GM23338 (cell line): Measurements from ENCODE around the gene ZCCHC14. TPM values are rescaled to one million over a fixed set of nuclear protein-coding genes. Genes with fewer than 3 reads are reported as not detected.

ENCODE experiments used
- ATAC-seq: fragments of 200-7000 bp; cut with Tn5 transposase; 3 replicates; pipeline ENCODE4 v1.9.1; 2020
- DNase-seq: peaks from one replicate; pipeline ENCODE4 v3.0.0-alpha.2; 2015; ENCODE audit warnings: low spot score
- H2AFZ ChIP-seq: fragments of 200-600 bp; sonication (generic); 2 replicates; pipeline ENCODE4 v1.8.0; 2016; ENCODE audit warnings: antibody characterized with exemption, mild to moderate bottlenecking, moderate library complexity
- H3F3A ChIP-seq: fragments of 200-600 bp; sonication (generic); replicated peaks from 2 replicates; pipeline ENCODE4 v1.8.0; 2017; ENCODE audit warnings: antibody characterized with exemption, mixed run types, low read depth
- H3K27ac ChIP-seq: fragments of 200-600 bp; sonication (generic); 2 replicates; pipeline ENCODE4 v1.6.1; 2016; ENCODE audit warnings: low read depth
- H3K27me3 ChIP-seq: fragments of 200-600 bp; sonication (generic); 2 replicates; pipeline ENCODE4 v1.8.0; 2016; ENCODE audit warnings: mild to moderate bottlenecking, mixed run types, moderate library complexity; ENCODE audit not compliant: insufficient read depth
- H3K36me3 ChIP-seq: fragments of 200-600 bp; sonication (generic); 2 replicates; pipeline ENCODE4 v1.8.0; 2016; ENCODE audit warnings: mild to moderate bottlenecking; ENCODE audit not compliant: insufficient read depth
- H3K4me1 ChIP-seq: fragments of 200-600 bp; sonication (generic); 2 replicates; pipeline ENCODE4 v1.8.0; 2016; ENCODE audit warnings: mild to moderate bottlenecking, moderate library complexity; ENCODE audit not compliant: insufficient read depth
- H3K4me2 ChIP-seq: fragments of 200-600 bp; sonication (generic); 2 replicates; pipeline ENCODE4 v1.7.1; 2017; ENCODE audit warnings: mixed run types
- H3K4me3 ChIP-seq: fragments of 200-600 bp; sonication (generic); 2 replicates; pipeline ENCODE4 v1.6.1; 2016; ENCODE audit warnings: mixed run types
- H3K79me2 ChIP-seq: fragments of 200-600 bp; sonication (generic); replicated peaks from 2 replicates; pipeline ENCODE4 v1.8.0; 2017; ENCODE audit warnings: mild to moderate bottlenecking; ENCODE audit not compliant: insufficient read depth
- H3K9me2 ChIP-seq: fragments of 200-600 bp; sonication (generic); 2 replicates; pipeline ENCODE4 v1.8.0; 2017; ENCODE audit not compliant: insufficient read depth
- H4K20me1 ChIP-seq: fragments of 200-600 bp; sonication (generic); replicated peaks from 2 replicates; pipeline ENCODE4 v1.8.0; 2017; ENCODE audit warnings: mild to moderate bottlenecking; ENCODE audit not compliant: insufficient read depth
- H3K27ac Mint-ChIP-seq: 2 replicates; pipeline ENCODE4 v1.8.0; 2020; ENCODE audit warnings: inconsistent platforms, mild to moderate bottlenecking, moderate library complexity, mixed read lengths
- H3K27me3 Mint-ChIP-seq: 3 replicates; pipeline ENCODE4 v1.8.0; 2022; ENCODE audit warnings: low read depth, mild to moderate bottlenecking, moderate library complexity, mixed read lengths, inconsistent platforms; ENCODE audit not compliant: insufficient read depth, poor library complexity
- H3K36me3 Mint-ChIP-seq: 3 replicates; pipeline ENCODE4 v1.8.0; 2021; ENCODE audit warnings: low read depth, mild to moderate bottlenecking, inconsistent platforms, moderate library complexity, mixed read lengths
- H3K4me1 Mint-ChIP-seq: 3 replicates; pipeline ENCODE4 v1.8.0; 2020; ENCODE audit warnings: mild to moderate bottlenecking, inconsistent platforms, mixed read lengths
- H3K4me3 Mint-ChIP-seq: 3 replicates; pipeline ENCODE4 v1.8.0; 2021; ENCODE audit warnings: moderate library complexity, mild to moderate bottlenecking, inconsistent platforms, mixed read lengths
- H3K9me3 Mint-ChIP-seq: 3 replicates; pipeline ENCODE4 v1.8.0; 2020; ENCODE audit warnings: moderate library complexity, mild to moderate bottlenecking, inconsistent platforms, mixed read lengths
- ETS1 ChIP-seq: IDR thresholded peaks from 2 replicates; pipeline ENCODE4 v1.6.1; 2016; ENCODE audit warnings: antibody characterized with exemption
- EZH2 ChIP-seq: fragments of 200-600 bp; sonication (generic); IDR thresholded peaks from one replicate; pipeline ENCODE4 v1.8.0; 2017; ENCODE audit warnings: antibody characterized with exemption, mild to moderate bottlenecking, low read depth; ENCODE audit not compliant: unreplicated experiment
- JUNB ChIP-seq: IDR thresholded peaks from one replicate; pipeline ENCODE4 v1.6.1; 2016; ENCODE audit warnings: antibody characterized with exemption; ENCODE audit not compliant: unreplicated experiment
- NANOG ChIP-seq: IDR thresholded peaks from 2 replicates; pipeline ENCODE4 v1.6.1; 2016; ENCODE audit warnings: antibody characterized with exemption, borderline replicate concordance
- POLR2AphosphoS5 ChIP-seq: IDR thresholded peaks from 2 replicates; pipeline ENCODE4 v1.6.1; 2016; ENCODE audit warnings: antibody characterized with exemption, low read depth
- STAT1 ChIP-seq: IDR thresholded peaks from one replicate; pipeline ENCODE4 v1.6.1; 2016; ENCODE audit warnings: antibody characterized with exemption; ENCODE audit not compliant: unreplicated experiment
- ZNF114 ChIP-seq: fragments of 250-450 bp; sonication (Bioruptor Pico); IDR thresholded peaks from 2 replicates; pipeline ENCODE4 v1.5.0; 2020; ENCODE audit warnings: mild to moderate bottlenecking, moderate library complexity
- ZNF331 ChIP-seq: fragments of 250-450 bp; sonication (Bioruptor Pico); IDR thresholded peaks from 2 replicates; pipeline ENCODE4 v1.5.0; 2020; ENCODE audit warnings: low read depth, mild to moderate bottlenecking, moderate library complexity
- polyA plus RNA-seq: library from polyadenylated mRNA; unstranded; fragments of >200 nt; fragmentation: Nextera tagmentation; extraction: Ambion mirVana; gene quantifications from 2 replicates; pipeline ENCODE4 v1.2.1, GENCODE V29; 2016
- total RNA-seq: library from RNA; depleted of rRNA; stranded (reverse); fragments of >200 nt; shearing (Covaris generic); gene quantifications from 2 replicates; pipeline ENCODE4 v1.2.3, GENCODE V29; 2014
- TF ChIP-seq, protein P1 (sequence below): IDR thresholded peaks from one replicate; pipeline ENCODE4 v1.6.1; 2018; ENCODE audit warnings: antibody characterized with exemption; ENCODE audit not compliant: unreplicated experiment

Gene ZCCHC14
- total and polyA plus RNA-seq, 2 experiments from 2014 or later: 6.8 to 22.4 TPM

DNA sequence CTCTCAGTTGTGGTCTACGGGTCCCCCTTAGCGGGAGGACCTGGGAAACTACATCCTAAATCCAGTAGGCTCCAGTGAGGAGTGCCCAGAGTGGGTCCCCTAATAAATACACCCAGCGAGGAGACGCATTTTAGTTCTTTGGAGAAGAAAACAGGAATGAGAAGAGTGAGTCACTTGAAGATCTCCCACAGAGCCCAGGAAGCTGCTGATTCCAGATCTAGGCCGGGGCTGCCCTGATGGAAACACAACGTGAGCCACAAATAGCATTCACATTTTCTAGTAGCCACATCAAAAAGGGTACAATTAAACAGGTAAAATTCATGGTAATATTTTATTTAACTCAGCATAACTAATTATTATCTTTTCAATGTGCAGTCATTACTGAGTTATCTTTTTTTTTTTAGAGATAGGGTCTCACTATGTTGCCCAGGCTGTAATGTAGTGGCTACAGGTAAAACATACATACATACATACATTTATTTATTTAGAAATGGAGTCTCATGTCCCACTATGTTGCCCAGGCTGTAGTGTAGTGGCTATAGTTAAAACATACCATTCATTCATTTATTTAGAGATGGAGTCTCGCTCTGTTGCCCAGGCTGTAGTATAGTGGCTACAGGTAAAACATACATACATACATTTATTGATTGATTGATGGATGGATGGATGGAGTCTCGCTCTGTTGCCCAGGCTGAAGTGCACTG lies 130.8 kb downstream of the ZCCHC14 start:
- H2AFZ ChIP-seq: no peak overlapping the region
- DNase-seq (no peak), ATAC-seq (no peak)
- H3K9me2 ChIP-seq: no peaks in the 10 kb centered on the region
- H3K27ac ChIP-seq: no peak overlapping the region
- Mint-ChIP-seq H3K27ac (no peak overlapping the region), H3K27me3 (peaks cover 2% of the 10 kb centered on the region), H3K4me1 (peaks cover 6% of the 10 kb centered on the region; the same call in 2 of the 3 replicates), H3K4me3 (no peak overlapping the region), H3K9me3 (no peaks in the 10 kb centered on the region), H3K36me3 (peaks cover 9% of the 10 kb centered on the region; the same call in 2 of the 3 replicates)
- H3K27me3 ChIP-seq: no peaks in the 10 kb centered on the region
- peaks cover 4% of the 10 kb centered on the region; the same call in 1 of the 2 replicates for H4K20me1 ChIP-seq
- H3K4me1 ChIP-seq: no peaks in the 10 kb centered on the region
- peaks cover 30% of the 10 kb centered on the region for H3K79me2 ChIP-seq
- H3K36me3 ChIP-seq: no peaks in the 10 kb centered on the region; the same call in 1 of the 2 replicates
- H3K4me2 ChIP-seq: no peak overlapping the region
- no peaks in the 10 kb centered on the region for H3F3A ChIP-seq
- no peak for TF ChIP-seq ZNF331 (CRISPR knock-in tag)
- no peak for TF ChIP-seq ZNF114 (CRISPR knock-in tag)
- no peak for TF ChIP-seq JUNB
- TF ChIP-seq, protein P1, sequence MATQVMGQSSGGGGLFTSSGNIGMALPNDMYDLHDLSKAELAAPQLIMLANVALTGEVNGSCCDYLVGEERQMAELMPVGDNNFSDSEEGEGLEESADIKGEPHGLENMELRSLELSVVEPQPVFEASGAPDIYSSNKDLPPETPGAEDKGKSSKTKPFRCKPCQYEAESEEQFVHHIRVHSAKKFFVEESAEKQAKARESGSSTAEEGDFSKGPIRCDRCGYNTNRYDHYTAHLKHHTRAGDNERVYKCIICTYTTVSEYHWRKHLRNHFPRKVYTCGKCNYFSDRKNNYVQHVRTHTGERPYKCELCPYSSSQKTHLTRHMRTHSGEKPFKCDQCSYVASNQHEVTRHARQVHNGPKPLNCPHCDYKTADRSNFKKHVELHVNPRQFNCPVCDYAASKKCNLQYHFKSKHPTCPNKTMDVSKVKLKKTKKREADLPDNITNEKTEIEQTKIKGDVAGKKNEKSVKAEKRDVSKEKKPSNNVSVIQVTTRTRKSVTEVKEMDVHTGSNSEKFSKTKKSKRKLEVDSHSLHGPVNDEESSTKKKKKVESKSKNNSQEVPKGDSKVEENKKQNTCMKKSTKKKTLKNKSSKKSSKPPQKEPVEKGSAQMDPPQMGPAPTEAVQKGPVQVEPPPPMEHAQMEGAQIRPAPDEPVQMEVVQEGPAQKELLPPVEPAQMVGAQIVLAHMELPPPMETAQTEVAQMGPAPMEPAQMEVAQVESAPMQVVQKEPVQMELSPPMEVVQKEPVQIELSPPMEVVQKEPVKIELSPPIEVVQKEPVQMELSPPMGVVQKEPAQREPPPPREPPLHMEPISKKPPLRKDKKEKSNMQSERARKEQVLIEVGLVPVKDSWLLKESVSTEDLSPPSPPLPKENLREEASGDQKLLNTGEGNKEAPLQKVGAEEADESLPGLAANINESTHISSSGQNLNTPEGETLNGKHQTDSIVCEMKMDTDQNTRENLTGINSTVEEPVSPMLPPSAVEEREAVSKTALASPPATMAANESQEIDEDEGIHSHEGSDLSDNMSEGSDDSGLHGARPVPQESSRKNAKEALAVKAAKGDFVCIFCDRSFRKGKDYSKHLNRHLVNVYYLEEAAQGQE: no peak
- no peak for TF ChIP-seq NANOG
- TF ChIP-seq POLR2AphosphoS5: no peak
- TF ChIP-seq ETS1: no peak
- no peak for TF ChIP-seq STAT1
- TF ChIP-seq EZH2: no peak
- H3K4me3 ChIP-seq: no peak overlapping the region

- H3K27ac ChIP-seq: no peak overlapping the region
- no peaks in the 10 kb centered on the region for H3K9me2 ChIP-seq
- no peak overlapping the region for H3K4me3 Mint-ChIP-seq
- TF ChIP-seq EZH2 (no peak), JUNB (no peak)
- TF ChIP-seq, protein P1: no peak
- no peak overlapping the region for H2AFZ ChIP-seq
- ATAC-seq (no peak), DNase-seq (no peak)
- H3K27me3 ChIP-seq: no peaks in the 10 kb centered on the region
- H4K20me1 ChIP-seq: peaks cover under 1% of the 10 kb centered on the region; the same call in 1 of the 2 replicates
- no peaks in the 10 kb centered on the region for H3F3A ChIP-seq
- H3K36me3 ChIP-seq: no peaks in the 10 kb centered on the region; the same call in 1 of the 2 replicates
- H3K79me2 ChIP-seq: peaks cover 23% of the 10 kb centered on the region
- H3K27me3 Mint-ChIP-seq: peaks cover 2% of the 10 kb centered on the region
- no peaks in the 10 kb centered on the region for H3K4me1 ChIP-seq
- peaks cover 4% of the 10 kb centered on the region; the same call in 2 of the 3 replicates for H3K4me1 Mint-ChIP-seq
- H3K4me2 ChIP-seq: no peak overlapping the region
- no peak overlapping the region for H3K27ac Mint-ChIP-seq
- no peak overlapping the region for H3K4me3 ChIP-seq
- H3K9me3 Mint-ChIP-seq: no peaks in the 10 kb centered on the region
- peaks cover 9% of the 10 kb centered on the region; the same call in 2 of the 3 replicates for H3K36me3 Mint-ChIP-seq
Observed at GRCh38 chr16:87360862-87361610, 131.8 kb downstream of the ZCCHC14 start.
